Adipose tissue (tissue), 3 donors: ENCODE results near the gene MAPT. TPM values are rescaled to one million over a fixed set of nuclear protein-coding genes. Genes with fewer than 3 reads are reported as not detected.

Source experiments
- H3K27ac ChIP-seq: one replicate; pipeline ENCODE4 v1.5.1; 2013; ENCODE audit warnings: low read depth, low read length
- WGBS, 3 donors: extraction: QIAGEN DNeasy Blood & Tissue Kit; methylation state at CpG; one replicate each; pipeline ENCODE4 v1.1.7; 2013; 5-methylcytosine and 5-hydroxymethylcytosine counted together
- polyA plus RNA-seq, 3 donors: library from polyadenylated mRNA; stranded (reverse); fragments of 200-250 nt; gene quantifications; one replicate each; pipeline ENCODE4 v1.2.3, GENCODE V29; 2013
- donor health status: healthy with polysubstance abuse.
- donor health status: Bipolar disorder and iron deficiency.
- donor health status: healthy.

The MAPT gene
- polyA plus RNA-seq, 3 donors, result 1.5 to 7.8 (median 4.6) TPM

GRCh38 chr17:45974916-45975630 is 80.7 kb downstream of the MAPT start:
- no peak overlapping the region for H3K27ac ChIP-seq
- WGBS, 3 donors, result 72 to 81% (median 76%) methylated on average over 10 of the region's 10 CpGs

GRCh38 chr17:45975640-45976295 is 81.4 kb downstream of the MAPT start:
- no peak overlapping the region for H3K27ac ChIP-seq
- WGBS, 3 donors, result 76 to 82% (median 78%) methylated on average over 8 of the region's 8 CpGs

DNA sequence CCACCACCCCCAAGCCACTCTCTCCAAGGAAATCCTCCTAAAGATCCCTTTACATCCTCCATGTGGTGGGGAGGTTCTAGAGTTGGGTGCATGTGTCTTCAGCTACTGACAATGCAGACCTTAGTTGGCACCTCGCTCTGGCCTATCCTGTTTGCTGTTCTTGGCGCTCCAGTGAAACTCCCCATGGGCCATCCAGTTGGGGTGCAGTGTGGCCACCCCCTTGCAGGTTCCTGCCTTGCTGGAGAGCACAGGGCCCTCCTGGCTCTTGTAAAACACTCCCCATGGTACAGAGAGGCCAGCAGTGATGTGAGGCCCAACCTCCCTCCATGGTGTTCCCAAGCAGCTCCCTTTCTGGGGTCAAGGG is 82.0 kb downstream of the MAPT start:
- H3K27ac ChIP-seq, result no peak overlapping the region
- WGBS, 3 donors, result 97 to 100% (median 100%) methylated on average over 2 of the region's 2 CpGs

DNA sequence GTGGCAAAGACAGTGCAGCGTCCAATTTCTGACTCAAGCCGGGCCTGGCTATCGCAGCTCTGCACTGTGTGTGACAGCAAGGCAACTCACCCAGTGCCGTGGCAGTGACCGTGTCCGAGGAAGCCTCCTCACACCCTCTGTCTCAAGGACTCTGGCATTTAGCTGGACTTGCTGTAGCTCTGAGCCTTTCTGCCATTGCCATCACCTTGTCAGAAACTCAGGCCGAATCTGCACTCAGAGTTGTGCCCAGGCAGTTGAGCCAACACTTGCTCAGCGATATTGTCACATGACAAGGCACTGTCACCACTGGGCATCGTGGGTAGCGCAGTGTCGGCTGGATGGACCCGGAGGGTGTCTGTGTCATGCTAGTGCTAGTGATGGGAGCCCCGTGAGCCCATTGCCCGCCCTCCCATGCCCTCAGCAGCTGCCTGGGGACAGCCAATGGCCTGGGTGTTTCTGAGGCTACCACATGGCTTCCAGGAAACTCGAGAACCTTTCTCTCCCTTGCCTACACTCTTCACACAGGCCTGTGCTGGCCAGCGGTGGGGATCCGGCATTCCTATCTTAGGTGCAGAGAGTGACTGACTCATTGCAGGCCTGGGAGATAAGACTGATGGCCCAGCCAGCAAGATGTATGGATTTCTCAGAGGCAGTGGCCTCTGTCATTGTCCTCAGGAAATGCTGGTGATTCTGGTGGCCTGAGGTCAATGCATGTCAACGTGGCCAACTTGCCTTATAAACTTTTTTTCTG is 82.6 kb downstream of the MAPT start:
- 86 to 93% (median 89%) methylated on average over 17 to 18 of the region's 18 CpGs for WGBS, 3 donors
- no peak overlapping the region for H3K27ac ChIP-seq

DNA sequence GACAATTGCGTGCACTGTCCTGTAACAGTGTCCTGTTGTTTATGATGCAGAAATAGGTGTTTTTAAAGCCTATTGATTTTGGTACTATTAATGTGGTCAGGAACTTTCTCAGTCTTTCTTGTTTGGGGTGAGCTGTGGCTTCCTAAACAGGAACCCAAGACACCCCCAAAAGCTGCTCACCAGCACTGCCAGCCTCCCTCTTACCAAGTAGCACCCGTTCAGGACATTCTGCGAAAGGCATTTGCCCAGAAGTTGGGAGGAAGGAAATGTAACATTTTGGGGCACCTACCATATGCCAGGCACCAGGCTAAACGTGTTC is 83.1 kb downstream of the MAPT start:
- no peak overlapping the region for H3K27ac ChIP-seq
- 63 to 74% (median 68%) methylated on average over 4 of the region's 4 CpGs for WGBS, 3 donors

DNA sequence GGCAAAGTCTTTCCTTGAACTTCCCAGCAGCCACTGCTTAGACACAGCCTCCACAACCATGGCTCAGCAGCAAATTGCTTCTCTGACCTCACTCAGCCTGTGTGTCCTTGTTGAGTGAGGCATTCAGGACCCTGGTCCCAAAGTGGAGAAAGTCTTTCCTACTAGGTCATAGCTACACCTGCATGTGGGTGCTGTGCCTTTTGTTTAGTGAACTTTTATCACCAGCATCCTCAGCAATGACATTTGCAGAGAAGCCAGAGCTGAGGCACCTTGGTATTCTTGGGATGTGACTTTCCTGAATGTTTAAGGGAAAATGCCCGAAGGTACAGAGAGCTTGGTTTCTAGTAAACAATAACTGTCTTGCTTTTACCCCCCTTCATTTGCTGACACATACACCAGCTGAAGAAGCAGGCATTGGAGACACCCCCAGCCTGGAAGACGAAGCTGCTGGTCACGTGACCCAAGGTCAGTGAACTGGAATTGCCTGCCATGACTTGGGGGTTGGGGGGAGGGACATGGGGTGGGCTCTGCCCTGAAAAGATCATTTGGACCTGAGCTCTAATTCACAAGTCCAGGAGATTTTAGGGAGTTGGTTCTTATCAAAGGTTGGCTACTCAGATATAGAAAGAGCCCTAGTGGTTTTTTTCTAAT is 83.7 kb downstream of the MAPT start:
- no peak overlapping the region for H3K27ac ChIP-seq
- 75 to 84% (median 83%) methylated on average over 3 of the region's 3 CpGs for WGBS, 3 donors

DNA sequence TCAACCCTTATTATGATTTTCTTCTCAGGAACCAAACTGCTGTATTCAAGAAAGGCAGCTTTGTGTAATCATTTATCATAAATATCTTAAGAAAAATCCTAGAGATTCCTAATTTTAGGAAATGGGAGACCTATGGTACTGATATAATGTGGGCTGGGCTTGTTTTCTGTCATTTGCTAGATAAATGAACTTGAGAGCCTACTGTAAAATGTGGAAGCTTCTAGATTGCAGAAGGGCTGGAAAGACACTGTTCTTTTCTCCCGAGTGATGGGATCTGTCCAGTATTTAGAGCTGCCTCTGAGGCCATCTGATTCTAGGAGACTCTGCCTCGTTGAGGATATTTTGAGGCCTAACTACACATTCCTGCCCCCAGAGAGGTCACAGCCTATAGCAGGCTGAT is 84.8 kb downstream of the MAPT start:
- H3K27ac ChIP-seq, result no peak overlapping the region
- WGBS, 3 donors, result 63 to 69% (median 65%) methylated on average over 2 of the region's 2 CpGs

- no peak overlapping the region for H3K27ac ChIP-seq
- 84 to 89% (median 87%) methylated on average over 6 of the region's 6 CpGs for WGBS, 3 donors
These were observed 86.5 kb downstream of the MAPT start for GRCh38 chr17:45980855-45981254.

DNA sequence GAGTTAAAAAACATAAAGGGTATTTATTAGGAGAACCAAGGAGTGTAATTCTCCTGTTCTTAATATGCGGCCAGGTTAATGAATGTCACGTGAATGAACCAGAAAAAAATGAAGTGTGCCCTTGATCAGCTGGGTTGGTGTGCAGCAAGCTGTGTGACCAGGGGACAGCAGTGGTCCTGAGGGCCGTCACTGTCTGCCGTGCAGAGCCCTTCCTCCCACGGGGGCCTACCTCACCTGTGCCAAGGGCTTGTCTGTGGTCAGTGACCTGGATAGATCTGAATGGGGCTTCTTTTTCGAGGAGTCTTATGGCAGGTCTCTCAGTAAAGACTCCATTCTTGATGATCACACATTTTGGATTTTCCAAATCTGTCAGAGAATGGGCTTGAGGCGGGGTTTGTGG is 87.0 kb downstream of the MAPT start:
- 85 to 87% (median 85%) methylated on average over 7 of the region's 7 CpGs for WGBS, 3 donors
- no peak overlapping the region for H3K27ac ChIP-seq

GRCh38 chr17:45982791-45983613 is 88.6 kb downstream of the MAPT start:
- WGBS, 3 donors, result 88 to 92% (median 90%) methylated on average over 37 to 41 of the region's 41 CpGs

GRCh38 chr17:45983614-45984310 is 89.4 kb downstream of the MAPT start:
- WGBS, 3 donors, result 75 to 78% (median 77%) methylated on average over 25 to 31 of the region's 31 CpGs
- no peak overlapping the region for H3K27ac ChIP-seq

More at GRCh38 chr17:45982791-45983613, 88.6 kb downstream of the MAPT start:
- H3K27ac ChIP-seq, result no peak overlapping the region

DNA sequence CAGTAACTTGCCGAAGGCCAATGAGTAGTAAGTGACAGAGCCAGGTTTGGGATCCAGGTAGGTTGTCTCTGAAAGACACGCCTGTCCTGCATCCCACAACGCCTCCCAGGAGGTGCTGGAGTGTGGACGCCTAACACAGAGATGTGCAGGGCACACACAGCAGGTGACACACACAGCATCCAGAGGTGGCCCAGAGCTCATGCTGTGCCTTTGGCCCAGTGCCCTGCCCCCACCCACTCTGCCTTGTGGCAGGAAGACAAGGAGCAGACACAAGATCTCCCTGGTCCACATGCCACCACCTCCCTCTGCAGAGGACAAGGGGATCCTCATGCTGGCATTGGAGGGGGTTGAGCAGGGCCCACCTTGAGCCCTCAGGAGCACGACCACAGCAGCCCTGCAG is 90.0 kb downstream of the MAPT start:
- WGBS, 3 donors, result 87 to 93% (median 91%) methylated on average over 5 of the region's 5 CpGs
- no peak overlapping the region for H3K27ac ChIP-seq

DNA sequence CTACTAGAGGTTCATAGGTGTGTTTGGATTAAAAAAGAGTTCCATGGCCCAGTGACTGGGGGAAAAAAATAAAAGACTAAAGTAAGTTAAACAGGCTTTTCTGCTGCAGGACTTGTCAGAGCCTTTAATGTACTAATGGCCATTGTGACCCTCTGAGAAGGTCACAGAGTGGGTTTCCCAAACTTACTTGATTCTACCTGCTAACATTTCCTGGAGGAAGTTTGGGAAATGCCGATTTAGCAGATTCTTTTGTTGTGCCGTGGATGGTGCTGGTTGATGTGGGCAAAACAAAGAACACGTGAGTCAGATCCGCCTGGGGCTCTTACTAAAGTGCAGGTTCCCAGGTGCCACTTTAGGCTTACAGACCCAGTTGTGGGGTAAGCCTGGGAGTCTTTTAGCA is 91.1 kb downstream of the MAPT start:
- 81 to 89% (median 83%) methylated on average over 4 of the region's 4 CpGs for WGBS, 3 donors
- H3K27ac ChIP-seq, result no peak overlapping the region

DNA sequence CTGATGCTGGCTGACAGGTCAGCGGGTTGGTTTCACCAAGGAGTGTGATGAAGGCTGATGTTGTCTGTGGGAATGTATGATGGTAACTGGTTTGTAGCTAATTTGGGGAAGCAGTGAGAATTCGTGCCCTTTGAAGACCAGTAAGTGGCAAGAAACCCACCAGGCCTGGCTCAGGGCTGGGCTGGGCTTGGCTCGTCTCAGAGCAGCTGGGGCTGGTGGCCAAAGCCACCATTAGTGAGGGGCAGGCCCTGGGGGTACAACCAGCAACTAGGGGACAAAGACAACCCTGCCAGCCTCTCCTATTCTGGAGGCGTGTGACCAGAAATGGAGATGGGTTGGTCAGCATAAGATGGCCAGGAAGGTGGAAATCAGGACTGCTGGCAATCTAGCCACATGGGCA is 91.7 kb downstream of the MAPT start:
- 83 to 90% (median 84%) methylated on average over 4 of the region's 4 CpGs for WGBS, 3 donors
- no peak overlapping the region for H3K27ac ChIP-seq

- H3K27ac ChIP-seq, result no peak overlapping the region
These were observed 93.4 kb downstream of the MAPT start for GRCh38 chr17:45987706-45988105.

GRCh38 chr17:45989759-45990158 is 95.4 kb downstream of the MAPT start:
- no peak overlapping the region for H3K27ac ChIP-seq
- WGBS, 3 donors, result 73 to 85% (median 74%) methylated on average over 3 of the region's 3 CpGs

More at GRCh38 chr17:45987706-45988105, 93.4 kb downstream of the MAPT start:
- WGBS, 3 donors, result 81 to 86% (median 82%) methylated on average over 5 of the region's 5 CpGs

DNA sequence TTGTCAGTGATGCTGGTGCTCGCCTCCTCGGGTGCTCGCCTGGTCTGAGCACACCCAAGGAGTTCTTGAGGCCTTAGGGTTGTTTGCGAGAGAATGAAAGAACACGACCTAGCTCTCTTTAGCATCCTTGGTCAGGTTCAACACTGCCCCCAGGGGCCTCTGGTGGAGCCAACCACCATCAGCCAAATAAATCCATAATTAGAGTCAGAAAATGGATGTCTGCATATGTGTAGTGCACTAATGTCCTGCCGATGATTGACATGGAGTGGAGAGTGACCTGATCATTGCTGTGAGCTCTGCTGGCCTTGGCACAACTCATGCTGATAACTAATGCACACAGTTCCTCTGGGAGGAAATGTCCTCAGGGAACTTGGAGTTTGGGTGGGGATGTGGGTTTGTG is 96.5 kb downstream of the MAPT start:
- H3K27ac ChIP-seq, result no peak overlapping the region
- WGBS, 3 donors, result 77 to 93% (median 82%) methylated on average over 6 of the region's 6 CpGs

DNA sequence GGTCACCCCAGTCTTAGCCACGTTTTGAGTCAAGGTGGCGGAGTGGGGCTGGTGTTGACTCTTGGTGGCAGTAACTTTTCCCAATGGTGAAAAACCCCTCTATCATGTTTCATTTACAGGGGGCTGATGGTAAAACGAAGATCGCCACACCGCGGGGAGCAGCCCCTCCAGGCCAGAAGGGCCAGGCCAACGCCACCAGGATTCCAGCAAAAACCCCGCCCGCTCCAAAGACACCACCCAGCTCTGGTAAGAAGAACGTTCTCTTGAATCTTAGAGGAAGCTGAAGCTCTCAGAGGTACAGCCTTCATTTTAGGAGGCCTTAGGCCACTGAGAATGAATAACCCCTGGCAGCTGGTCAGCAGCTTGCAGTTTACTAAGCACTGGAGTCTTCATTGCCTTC is 97.0 kb downstream of the MAPT start:
- 83 to 89% (median 87%) methylated on average over 10 of the region's 10 CpGs for WGBS, 3 donors
- no peak overlapping the region for H3K27ac ChIP-seq
